HepG2 (cell line): ENCODE results near the gene ARG2. TPM values are rescaled to one million over a fixed set of nuclear protein-coding genes. Genes with fewer than 3 reads are reported as not detected.

Source experiments
- CHD4 ChIP-seq: fragments of 200-600 bp; sonication (generic); IDR thresholded peaks from 2 replicates; pipeline ENCODE4 v1.7.0; 2017; ENCODE audit warnings: mild to moderate bottlenecking, low read length, borderline replicate concordance
- DMAP1 ChIP-seq: IDR thresholded peaks from 2 replicates; pipeline ENCODE4 v1.6.1; 2016
- EED ChIP-seq: sonication (generic); formaldehyde crosslinking; IDR thresholded peaks from 2 replicates; pipeline ENCODE4 v1.5.0; 2020; ENCODE audit warnings: mild to moderate bottlenecking, missing genetic modification reagents
- IRF2 ChIP-seq: IDR thresholded peaks from 2 replicates; pipeline ENCODE4 v1.6.1; 2018; ENCODE audit warnings: missing genetic modification reagents, missing compliant biosample characterization
- JARID2 ChIP-seq: sonication (generic); formaldehyde crosslinking; IDR thresholded peaks from 2 replicates; pipeline ENCODE4 v1.8.1; 2023; ENCODE audit warnings: missing genetic modification reagents, inconsistent platforms; ENCODE audit not compliant: insufficient replicate concordance
- MED1 ChIP-seq: sonication (generic); formaldehyde crosslinking; IDR thresholded peaks from 2 replicates; pipeline ENCODE4 v1.4.0; 2020; ENCODE audit warnings: missing genetic modification reagents
- MYC ChIP-seq: sonication (generic); formaldehyde crosslinking; IDR thresholded peaks from 2 replicates; pipeline ENCODE4 v1.9.0; 2021; ENCODE audit warnings: missing genetic modification reagents, borderline replicate concordance
- NCOR1 ChIP-seq: fragments of 200-600 bp; sonication (generic); IDR thresholded peaks from 2 replicates; pipeline ENCODE4 v1.7.0; 2017; ENCODE audit warnings: antibody characterized with exemption, low read length, borderline replicate concordance
- PAF1 ChIP-seq: IDR thresholded peaks from 2 replicates; pipeline ENCODE4 v1.6.1; 2016; ENCODE audit warnings: missing genetic modification reagents, missing compliant biosample characterization
- PCBP2 ChIP-seq: fragments of 200-400 bp; formaldehyde crosslinking; optimal IDR thresholded peaks from 2 replicates; pipeline ENCODE3; 2018; ENCODE audit warnings: low read length, low read depth; ENCODE audit not compliant: poor library complexity, severe bottlenecking
- PREB ChIP-seq: sonication (generic); formaldehyde crosslinking; IDR thresholded peaks from 2 replicates; pipeline ENCODE4 v1.4.0; 2020; ENCODE audit warnings: missing genetic modification reagents
- SMAD9 ChIP-seq: sonication (generic); formaldehyde crosslinking; IDR thresholded peaks from 2 replicates; pipeline ENCODE4 v1.5.1; 2020; ENCODE audit warnings: mild to moderate bottlenecking, missing genetic modification reagents
- TCF12 ChIP-seq, 2 experiments: fragments of 450-650 bp in 1 of 2; sonication (generic) in 1 of 2; formaldehyde crosslinking in 1 of 2; IDR thresholded peaks; 2 replicates each; pipeline versions ENCODE4 v1.6.1 to v1.8.0; 2017 to 2022; ENCODE audit warnings: antibody characterized with exemption in 1 of 2, mild to moderate bottlenecking in 1 of 2, missing genetic modification reagents in 1 of 2, moderate library complexity in 1 of 2
- THYN1 ChIP-seq: sonication (generic); formaldehyde crosslinking; IDR thresholded peaks from 2 replicates; pipeline ENCODE4 v1.8.1; 2023; ENCODE audit warnings: low read depth, mild to moderate bottlenecking, moderate library complexity, missing genetic modification reagents, borderline replicate concordance
- ZFP36L1 ChIP-seq: sonication (generic); formaldehyde crosslinking; IDR thresholded peaks from 2 replicates; pipeline ENCODE4 v1.8.0; 2022; ENCODE audit warnings: mild to moderate bottlenecking, missing genetic modification reagents, moderate library complexity
- ZFYVE20 ChIP-seq: sonication (generic); formaldehyde crosslinking; IDR thresholded peaks from 2 replicates; pipeline ENCODE4 v1.8.0; 2023; ENCODE audit warnings: low read depth, mild to moderate bottlenecking, moderate library complexity, missing genetic modification reagents, borderline replicate concordance
- ZMYM2 ChIP-seq: sonication (generic); formaldehyde crosslinking; IDR thresholded peaks from 2 replicates; pipeline ENCODE4 v1.8.0; 2022; ENCODE audit warnings: mild to moderate bottlenecking, missing genetic modification reagents
- ZNF232 ChIP-seq: sonication (generic); formaldehyde crosslinking; IDR thresholded peaks from 2 replicates; pipeline ENCODE4 v1.4.0; 2020; ENCODE audit warnings: missing genetic modification reagents, borderline replicate concordance
- ZNF251 ChIP-seq: sonication (generic); formaldehyde crosslinking; IDR thresholded peaks from 2 replicates; pipeline ENCODE4 v1.9.0; 2021; ENCODE audit warnings: mild to moderate bottlenecking, missing genetic modification reagents
- ZNF256 ChIP-seq: sonication (generic); formaldehyde crosslinking; conservative IDR thresholded peaks from 2 replicates; pipeline ENCODE4 v1.4.0; 2020; ENCODE audit warnings: missing genetic modification reagents
- ZNF326 ChIP-seq: sonication (generic); formaldehyde crosslinking; IDR thresholded peaks from 2 replicates; pipeline ENCODE4 v1.4.0; 2020; ENCODE audit warnings: missing genetic modification reagents, borderline replicate concordance
- ZNF335 ChIP-seq: sonication (generic); formaldehyde crosslinking; IDR thresholded peaks from 2 replicates; pipeline ENCODE4 v1.4.0; 2020; ENCODE audit warnings: missing genetic modification reagents
- ZNF564 ChIP-seq: sonication (generic); formaldehyde crosslinking; IDR thresholded peaks from 2 replicates; pipeline ENCODE4 v1.8.1; 2023; ENCODE audit warnings: mild to moderate bottlenecking, missing genetic modification reagents
- ZNF747 ChIP-seq: sonication (generic); formaldehyde crosslinking; IDR thresholded peaks from 2 replicates; pipeline ENCODE4 v1.8.1; 2023; ENCODE audit warnings: missing genetic modification reagents, mild to moderate bottlenecking, borderline replicate concordance
- polyA plus RNA-seq, 8 experiments: library from polyadenylated mRNA; depleted of rRNA in 3 of 8; stranded (reverse) in 7 of 8; unstranded in 1 of 8; fragments of >200 nt; fragmentation: Illumina TruSeq in 4 of 8; extraction: Trizol in 4 of 8; gene quantifications; 2 replicates each; pipeline versions ENCODE4 v1.2.1 to v1.2.3, GENCODE V29; 2011 to 2016; ENCODE audit warnings: low read depth in 4 of 8, missing spikeins in 1 of 8, mixed read lengths in 1 of 8; ENCODE audit not compliant: insufficient read depth in 1 of 8
- total RNA-seq, 5 experiments: library from RNA; depleted of rRNA; stranded (reverse); fragments of >200 nt; fragmentation: Illumina TruSeq; extraction: Trizol; gene quantifications; 2 replicates each; pipeline ENCODE4 v1.2.3, GENCODE V29; 2016; ENCODE audit warnings: low read depth in 1 of 5
- TF ChIP-seq, protein P1 (sequence below): sonication (generic); formaldehyde crosslinking; IDR thresholded peaks from 2 replicates; pipeline ENCODE4 v1.5.0; 2020; ENCODE audit warnings: missing genetic modification reagents, mild to moderate bottlenecking, borderline replicate concordance
- TF ChIP-seq, protein P2 (sequence below): IDR thresholded peaks from 2 replicates; pipeline ENCODE4 v1.6.1; 2018; ENCODE audit warnings: missing genetic modification reagents

Gene ARG2
- total and polyA plus RNA-seq, 2 of the 13 experiments (the other 11 are each of a cell fraction or from before 2014, with no cell fraction given) = 37.5 to 73.6 TPM

- TF ChIP-seq PCBP2 (no peak), ZNF747 (peak; percentile 63; the same call in 1 of the 2 replicates), MED1 (peak; percentile 72; the same call in 1 of the 2 replicates), DMAP1 (CRISPR knock-in tag) (peak; percentile 39; the same call in 1 of the 2 replicates), TCF12 (IDR thresholded peaks at IDR 0.05) (no peak), TCF12 (CRISPR knock-in tag; IDR thresholded peaks at IDR 0.05) (no peak), NCOR1 (no peak; the same call in 1 of the 2 replicates), ZFYVE20 (CRISPR knock-in tag) (no peak), ZNF232 (CRISPR knock-in tag) (peak; percentile 68; the same call in 1 of the 2 replicates), CHD4 (no peak), JARID2 (CRISPR knock-in tag) (no peak), ZFP36L1 (CRISPR knock-in tag) (0 out of 2 replicates have a peak, but pooled peaks have one; percentile 24), ZNF335 (CRISPR knock-in tag) (peak; percentile 35; the same call in 1 of the 2 replicates), THYN1 (CRISPR knock-in tag) (no peak), SMAD9 (CRISPR knock-in tag) (no peak), EED (CRISPR knock-in tag) (no peak), IRF2 (peak; percentile 36; the same call in 1 of the 2 replicates), ZNF564 (CRISPR knock-in tag) (peak; percentile 75; the same call in 1 of the 2 replicates), PAF1 (CRISPR knock-in tag) (no peak), ZNF251 (CRISPR knock-in tag) (no peak), ZNF326 (CRISPR knock-in tag) (no peak), ZMYM2 (peak; percentile 93), MYC (CRISPR knock-in tag) (peak; percentile 55; the same call in 1 of the 2 replicates), PREB (CRISPR knock-in tag) (no peak), ZNF256 (CRISPR knock-in tag) (no peak)
- TF ChIP-seq, protein P1, sequence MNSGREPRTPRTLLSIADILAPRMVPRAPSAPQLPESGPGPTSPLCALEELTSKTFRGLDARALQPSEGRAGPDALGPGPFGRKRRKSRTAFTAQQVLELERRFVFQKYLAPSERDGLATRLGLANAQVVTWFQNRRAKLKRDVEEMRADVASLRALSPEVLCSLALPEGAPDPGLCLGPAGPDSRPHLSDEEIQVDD (CRISPR knock-in tag) = no peak
- TF ChIP-seq, protein P2, sequence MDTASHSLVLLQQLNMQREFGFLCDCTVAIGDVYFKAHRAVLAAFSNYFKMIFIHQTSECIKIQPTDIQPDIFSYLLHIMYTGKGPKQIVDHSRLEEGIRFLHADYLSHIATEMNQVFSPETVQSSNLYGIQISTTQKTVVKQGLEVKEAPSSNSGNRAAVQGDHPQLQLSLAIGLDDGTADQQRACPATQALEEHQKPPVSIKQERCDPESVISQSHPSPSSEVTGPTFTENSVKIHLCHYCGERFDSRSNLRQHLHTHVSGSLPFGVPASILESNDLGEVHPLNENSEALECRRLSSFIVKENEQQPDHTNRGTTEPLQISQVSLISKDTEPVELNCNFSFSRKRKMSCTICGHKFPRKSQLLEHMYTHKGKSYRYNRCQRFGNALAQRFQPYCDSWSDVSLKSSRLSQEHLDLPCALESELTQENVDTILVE = no peak
Observed at GRCh38 chr14:67599698-67600561, 19.8 kb upstream of the ARG2 start, which contains the start of gene PIGH (continued).
